HepG2 (cell line): ENCODE data around the gene DDX46. TPM values are rescaled to one million over a fixed set of nuclear protein-coding genes. Genes with fewer than 3 reads are reported as not detected.

Experiments
- DNMT1 ChIP-seq: sonication (generic); formaldehyde crosslinking; IDR thresholded peaks from 2 replicates; pipeline ENCODE4 v1.5.1; 2020; ENCODE audit warnings: mild to moderate bottlenecking, missing genetic modification reagents
- HOXA5 ChIP-seq: sonication (generic); formaldehyde crosslinking; IDR thresholded peaks from 2 replicates; pipeline ENCODE4 v1.4.0; 2020; ENCODE audit warnings: missing genetic modification reagents
- PHF20 ChIP-seq: sonication (generic); formaldehyde crosslinking; IDR thresholded peaks from 2 replicates; pipeline ENCODE4 v1.5.0; 2020; ENCODE audit warnings: mild to moderate bottlenecking, missing genetic modification reagents
- PHF8 ChIP-seq: sonication (generic); formaldehyde crosslinking; IDR thresholded peaks from 2 replicates; pipeline ENCODE4 v1.5.0; 2020; ENCODE audit warnings: missing genetic modification reagents
- POLR2A ChIP-seq, 2 experiments: IDR thresholded peaks; 2 replicates each; pipeline ENCODE4 v1.6.1; 2011; ENCODE audit warnings: low read depth in 2 of 2, low read length in 2 of 2, mild to moderate bottlenecking in 1 of 2, moderate library complexity in 1 of 2; ENCODE audit not compliant: insufficient read depth in 1 of 2
- RFX3 ChIP-seq: IDR thresholded peaks from 2 replicates; pipeline ENCODE4 v1.6.1; 2016; ENCODE audit warnings: missing biosample characterization, missing genetic modification reagents
- RFXAP ChIP-seq: sonication (generic); formaldehyde crosslinking; IDR thresholded peaks from 2 replicates; pipeline ENCODE4 v1.4.0; 2020; ENCODE audit warnings: missing genetic modification reagents, borderline replicate concordance
- RXRA ChIP-seq: sonication (generic); formaldehyde crosslinking; IDR thresholded peaks from 2 replicates; pipeline ENCODE4 v1.5.1; 2020; ENCODE audit warnings: missing genetic modification reagents
- RXRB ChIP-seq: IDR thresholded peaks from 2 replicates; pipeline ENCODE4 v1.6.1; 2016; ENCODE audit warnings: borderline replicate concordance, missing genetic modification reagents, missing compliant biosample characterization
- YEATS4 ChIP-seq: sonication (generic); formaldehyde crosslinking; IDR thresholded peaks from 2 replicates; pipeline ENCODE4 v1.4.0; 2020; ENCODE audit warnings: missing genetic modification reagents, borderline replicate concordance
- ZFP36L2 ChIP-seq: sonication (generic); formaldehyde crosslinking; IDR thresholded peaks from 2 replicates; pipeline ENCODE4 v1.4.0; 2020; ENCODE audit warnings: missing genetic modification reagents
- polyA plus RNA-seq, 8 experiments: library from polyadenylated mRNA; depleted of rRNA in 3 of 8; stranded (reverse) in 7 of 8; unstranded in 1 of 8; fragments of >200 nt; fragmentation: Illumina TruSeq in 4 of 8; extraction: Trizol in 4 of 8; gene quantifications; 2 replicates each; pipeline versions ENCODE4 v1.2.1 to v1.2.3, GENCODE V29; 2011 to 2016; ENCODE audit warnings: low read depth in 4 of 8, missing spikeins in 1 of 8, mixed read lengths in 1 of 8; ENCODE audit not compliant: insufficient read depth in 1 of 8
- total RNA-seq, 5 experiments: library from RNA; depleted of rRNA; stranded (reverse); fragments of >200 nt; fragmentation: Illumina TruSeq; extraction: Trizol; gene quantifications; 2 replicates each; pipeline ENCODE4 v1.2.3, GENCODE V29; 2016; ENCODE audit warnings: low read depth in 1 of 5
- TF ChIP-seq, protein P1 (sequence below): sonication (generic); formaldehyde crosslinking; IDR thresholded peaks from 2 replicates; pipeline ENCODE4 v1.4.0; 2020; ENCODE audit warnings: mild to moderate bottlenecking, missing genetic modification reagents
- TF ChIP-seq, protein P2 (sequence below): sonication (generic); formaldehyde crosslinking; IDR thresholded peaks from 2 replicates; pipeline ENCODE4 v1.4.0; 2020; ENCODE audit warnings: missing genetic modification reagents
- TF ChIP-seq, protein P3 (sequence below): sonication (generic); formaldehyde crosslinking; IDR thresholded peaks from 2 replicates; pipeline ENCODE4 v1.4.0; 2020; ENCODE audit warnings: low read depth, missing genetic modification reagents
- TF ChIP-seq, protein P4 (sequence below): sonication (generic); formaldehyde crosslinking; IDR thresholded peaks from 2 replicates; pipeline ENCODE4 v1.5.0; 2020; ENCODE audit warnings: missing genetic modification reagents
- TF ChIP-seq, protein P5 (sequence below): sonication (generic); formaldehyde crosslinking; IDR thresholded peaks from 2 replicates; pipeline ENCODE4 v1.5.0; 2020; ENCODE audit warnings: missing genetic modification reagents
- TF ChIP-seq, protein P6 (sequence below): sonication (generic); formaldehyde crosslinking; IDR thresholded peaks from 2 replicates; pipeline ENCODE4 v1.4.0; 2020; ENCODE audit warnings: missing genetic modification reagents

The DDX46 gene
- total and polyA plus RNA-seq, 2 of the 13 experiments (the other 11 are each of a cell fraction or from before 2014, with no cell fraction given): 27.3 to 59.3 TPM

DNA sequence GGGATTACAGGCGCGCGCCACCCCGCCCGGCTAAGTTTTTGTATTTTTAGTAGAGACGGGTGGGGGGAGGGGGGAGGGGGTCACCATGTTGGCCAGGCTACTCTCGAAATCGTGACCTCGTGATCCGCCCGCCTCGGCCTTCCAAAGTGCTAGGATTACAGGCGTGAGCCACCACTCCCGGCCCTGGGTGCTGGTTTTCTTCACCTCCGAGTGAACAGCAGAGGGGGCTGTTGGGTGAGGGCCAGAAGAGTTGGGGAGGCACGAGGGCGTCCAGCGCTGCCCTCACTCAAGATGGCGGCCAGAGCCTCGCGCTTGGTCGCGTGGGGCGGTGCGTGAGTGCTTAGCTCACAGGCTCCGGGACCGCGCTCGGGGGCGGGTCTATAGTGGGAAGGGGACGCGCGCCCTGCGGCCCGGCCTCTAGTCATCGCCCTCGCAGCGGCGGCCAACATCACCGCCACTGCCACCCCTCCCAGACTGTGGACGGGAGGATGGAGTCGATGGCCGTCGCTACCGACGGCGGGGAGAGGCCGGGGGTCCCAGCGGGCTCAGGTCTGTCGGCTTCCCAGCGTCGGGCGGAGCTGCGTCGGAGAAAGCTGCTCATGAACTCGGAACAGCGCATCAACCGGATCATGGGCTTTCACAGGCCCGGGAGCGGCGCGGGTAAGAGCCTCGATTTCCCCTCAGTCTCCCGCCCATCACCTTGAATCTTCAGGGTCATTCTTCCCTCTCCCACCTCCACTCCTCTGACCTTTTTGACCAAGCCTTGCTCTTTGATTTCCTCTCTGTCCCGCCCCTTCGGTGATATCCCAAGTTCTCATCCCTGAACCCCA, 20.2 kb upstream of the DDX46 start, which contains the start of gene CAMLG (continued):
- TF ChIP-seq DNMT1 (peak; percentile 51; the same call in 1 of the 2 replicates), RXRB (CRISPR knock-in tag) (peak; percentile 85), RFX3 (CRISPR knock-in tag) (no peak), HOXA5 (CRISPR knock-in tag) (peak; percentile 82; the same call in 1 of the 2 replicates), ZFP36L2 (CRISPR knock-in tag) (no peak; the same call in 1 of the 2 replicates), RXRA (CRISPR knock-in tag) (peak; percentile 84), RFXAP (CRISPR knock-in tag) (peak; percentile 82; the same call in 1 of the 2 replicates), POLR2A (IDR thresholded peaks at IDR 0.05; ENCODE audit: insufficient read depth in 1 of 2, low read depth in 2 of 2, low read length in 2 of 2) (peak; percentile 78 to 87), YEATS4 (CRISPR knock-in tag) (peak; percentile 93), PHF8 (CRISPR knock-in tag) (peak; percentile 92), PHF20 (CRISPR knock-in tag) (peak; percentile 85)
- TF ChIP-seq, protein P1, sequence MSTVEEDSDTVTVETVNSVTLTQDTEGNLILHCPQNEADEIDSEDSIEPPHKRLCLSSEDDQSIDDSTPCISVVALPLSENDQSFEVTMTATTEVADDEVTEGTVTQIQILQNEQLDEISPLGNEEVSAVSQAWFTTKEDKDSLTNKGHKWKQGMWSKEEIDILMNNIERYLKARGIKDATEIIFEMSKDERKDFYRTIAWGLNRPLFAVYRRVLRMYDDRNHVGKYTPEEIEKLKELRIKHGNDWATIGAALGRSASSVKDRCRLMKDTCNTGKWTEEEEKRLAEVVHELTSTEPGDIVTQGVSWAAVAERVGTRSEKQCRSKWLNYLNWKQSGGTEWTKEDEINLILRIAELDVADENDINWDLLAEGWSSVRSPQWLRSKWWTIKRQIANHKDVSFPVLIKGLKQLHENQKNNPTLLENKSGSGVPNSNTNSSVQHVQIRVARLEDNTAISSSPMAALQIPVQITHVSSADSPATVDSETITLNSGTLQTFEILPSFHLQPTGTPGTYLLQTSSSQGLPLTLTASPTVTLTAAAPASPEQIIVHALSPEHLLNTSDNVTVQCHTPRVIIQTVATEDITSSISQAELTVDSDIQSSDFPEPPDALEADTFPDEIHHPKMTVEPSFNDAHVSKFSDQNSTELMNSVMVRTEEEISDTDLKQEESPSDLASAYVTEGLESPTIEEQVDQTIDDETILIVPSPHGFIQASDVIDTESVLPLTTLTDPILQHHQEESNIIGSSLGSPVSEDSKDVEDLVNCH (CRISPR knock-in tag): no peak
- TF ChIP-seq, protein P2, sequence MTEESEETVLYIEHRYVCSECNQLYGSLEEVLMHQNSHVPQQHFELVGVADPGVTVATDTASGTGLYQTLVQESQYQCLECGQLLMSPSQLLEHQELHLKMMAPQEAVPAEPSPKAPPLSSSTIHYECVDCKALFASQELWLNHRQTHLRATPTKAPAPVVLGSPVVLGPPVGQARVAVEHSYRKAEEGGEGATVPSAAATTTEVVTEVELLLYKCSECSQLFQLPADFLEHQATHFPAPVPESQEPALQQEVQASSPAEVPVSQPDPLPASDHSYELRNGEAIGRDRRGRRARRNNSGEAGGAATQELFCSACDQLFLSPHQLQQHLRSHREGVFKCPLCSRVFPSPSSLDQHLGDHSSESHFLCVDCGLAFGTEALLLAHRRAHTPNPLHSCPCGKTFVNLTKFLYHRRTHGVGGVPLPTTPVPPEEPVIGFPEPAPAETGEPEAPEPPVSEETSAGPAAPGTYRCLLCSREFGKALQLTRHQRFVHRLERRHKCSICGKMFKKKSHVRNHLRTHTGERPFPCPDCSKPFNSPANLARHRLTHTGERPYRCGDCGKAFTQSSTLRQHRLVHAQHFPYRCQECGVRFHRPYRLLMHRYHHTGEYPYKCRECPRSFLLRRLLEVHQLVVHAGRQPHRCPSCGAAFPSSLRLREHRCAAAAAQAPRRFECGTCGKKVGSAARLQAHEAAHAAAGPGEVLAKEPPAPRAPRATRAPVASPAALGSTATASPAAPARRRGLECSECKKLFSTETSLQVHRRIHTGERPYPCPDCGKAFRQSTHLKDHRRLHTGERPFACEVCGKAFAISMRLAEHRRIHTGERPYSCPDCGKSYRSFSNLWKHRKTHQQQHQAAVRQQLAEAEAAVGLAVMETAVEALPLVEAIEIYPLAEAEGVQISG (CRISPR knock-in tag): peak; percentile 98
- TF ChIP-seq, protein P3, sequence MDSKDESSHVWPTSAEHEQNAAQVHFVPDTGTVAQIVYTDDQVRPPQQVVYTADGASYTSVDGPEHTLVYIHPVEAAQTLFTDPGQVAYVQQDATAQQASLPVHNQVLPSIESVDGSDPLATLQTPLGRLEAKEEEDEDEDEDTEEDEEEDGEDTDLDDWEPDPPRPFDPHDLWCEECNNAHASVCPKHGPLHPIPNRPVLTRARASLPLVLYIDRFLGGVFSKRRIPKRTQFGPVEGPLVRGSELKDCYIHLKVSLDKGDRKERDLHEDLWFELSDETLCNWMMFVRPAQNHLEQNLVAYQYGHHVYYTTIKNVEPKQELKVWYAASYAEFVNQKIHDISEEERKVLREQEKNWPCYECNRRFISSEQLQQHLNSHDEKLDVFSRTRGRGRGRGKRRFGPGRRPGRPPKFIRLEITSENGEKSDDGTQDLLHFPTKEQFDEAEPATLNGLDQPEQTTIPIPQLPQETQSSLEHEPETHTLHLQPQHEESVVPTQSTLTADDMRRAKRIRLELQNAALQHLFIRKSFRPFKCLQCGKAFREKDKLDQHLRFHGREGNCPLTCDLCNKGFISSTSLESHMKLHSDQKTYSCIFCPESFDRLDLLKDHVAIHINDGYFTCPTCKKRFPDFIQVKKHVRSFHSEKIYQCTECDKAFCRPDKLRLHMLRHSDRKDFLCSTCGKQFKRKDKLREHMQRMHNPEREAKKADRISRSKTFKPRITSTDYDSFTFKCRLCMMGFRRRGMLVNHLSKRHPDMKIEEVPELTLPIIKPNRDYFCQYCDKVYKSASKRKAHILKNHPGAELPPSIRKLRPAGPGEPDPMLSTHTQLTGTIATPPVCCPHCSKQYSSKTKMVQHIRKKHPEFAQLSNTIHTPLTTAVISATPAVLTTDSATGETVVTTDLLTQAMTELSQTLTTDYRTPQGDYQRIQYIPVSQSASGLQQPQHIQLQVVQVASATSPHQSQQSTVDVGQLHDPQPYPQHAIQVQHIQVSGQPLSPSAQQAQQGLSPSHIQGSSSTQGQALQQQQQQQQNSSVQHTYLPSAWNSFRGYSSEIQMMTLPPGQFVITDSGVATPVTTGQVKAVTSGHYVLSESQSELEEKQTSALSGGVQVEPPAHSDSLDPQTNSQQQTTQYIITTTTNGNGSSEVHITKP (CRISPR knock-in tag): peak; percentile 80; the same call in 1 of the 2 replicates
- TF ChIP-seq, protein P4, sequence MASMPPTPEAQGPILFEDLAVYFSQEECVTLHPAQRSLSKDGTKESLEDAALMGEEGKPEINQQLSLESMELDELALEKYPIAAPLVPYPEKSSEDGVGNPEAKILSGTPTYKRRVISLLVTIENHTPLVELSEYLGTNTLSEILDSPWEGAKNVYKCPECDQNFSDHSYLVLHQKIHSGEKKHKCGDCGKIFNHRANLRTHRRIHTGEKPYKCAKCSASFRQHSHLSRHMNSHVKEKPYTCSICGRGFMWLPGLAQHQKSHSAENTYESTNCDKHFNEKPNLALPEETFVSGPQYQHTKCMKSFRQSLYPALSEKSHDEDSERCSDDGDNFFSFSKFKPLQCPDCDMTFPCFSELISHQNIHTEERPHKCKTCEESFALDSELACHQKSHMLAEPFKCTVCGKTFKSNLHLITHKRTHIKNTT (CRISPR knock-in tag): no peak
- TF ChIP-seq, protein P5, sequence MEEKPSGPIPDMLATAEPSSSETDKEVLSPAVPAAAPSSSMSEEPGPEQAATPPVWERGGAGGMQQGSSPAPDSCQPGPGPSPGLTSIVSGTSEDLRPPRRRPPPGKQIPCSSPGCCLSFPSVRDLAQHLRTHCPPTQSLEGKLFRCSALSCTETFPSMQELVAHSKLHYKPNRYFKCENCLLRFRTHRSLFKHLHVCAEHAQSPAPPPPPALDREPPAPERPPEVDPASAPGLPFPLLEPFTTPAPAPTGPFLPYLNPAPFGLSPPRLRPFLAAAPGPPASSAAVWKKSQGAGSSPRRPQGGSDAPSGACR (CRISPR knock-in tag): peak; percentile 97
- TF ChIP-seq, protein P6, sequence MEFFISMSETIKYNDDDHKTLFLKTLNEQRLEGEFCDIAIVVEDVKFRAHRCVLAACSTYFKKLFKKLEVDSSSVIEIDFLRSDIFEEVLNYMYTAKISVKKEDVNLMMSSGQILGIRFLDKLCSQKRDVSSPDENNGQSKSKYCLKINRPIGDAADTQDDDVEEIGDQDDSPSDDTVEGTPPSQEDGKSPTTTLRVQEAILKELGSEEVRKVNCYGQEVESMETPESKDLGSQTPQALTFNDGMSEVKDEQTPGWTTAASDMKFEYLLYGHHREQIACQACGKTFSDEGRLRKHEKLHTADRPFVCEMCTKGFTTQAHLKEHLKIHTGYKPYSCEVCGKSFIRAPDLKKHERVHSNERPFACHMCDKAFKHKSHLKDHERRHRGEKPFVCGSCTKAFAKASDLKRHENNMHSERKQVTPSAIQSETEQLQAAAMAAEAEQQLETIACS (CRISPR knock-in tag): peak; percentile 99
